Keratinocyte (primary cell): Measurements from ENCODE around the gene REPS1. TPM values are rescaled to one million over a fixed set of nuclear protein-coding genes. Genes with fewer than 3 reads are reported as not detected.
A peak's percentile ranks its signal among the peaks of the same experiment; 100 is the strongest.

ENCODE experiments used
- DNase-seq: peaks from one replicate; pipeline ENCODE4 v3.0.0-alpha.2; 2011; ENCODE audit warnings: low read depth, missing footprints, low spot score
- FAIRE-seq: peaks from 2 replicates; lab custom pipeline; 2011; peaks lifted over from hg19 to GRCh38; lab: Jason Lieb, UNC
- H2AFZ ChIP-seq: 2 replicates; pipeline ENCODE4 v1.6.0; 2012; ENCODE audit warnings: low read length, control low read depth, inconsistent platforms; ENCODE audit not compliant: control insufficient read depth
- H3K27ac ChIP-seq: 2 replicates; pipeline ENCODE4 v1.5.1; 2011; ENCODE audit warnings: low read length; ENCODE audit not compliant: control insufficient read depth, insufficient read depth
- H3K27me3 ChIP-seq: 3 replicates; pipeline ENCODE4 v1.6.0; 2011; ENCODE audit warnings: low read length; ENCODE audit not compliant: control insufficient read depth, insufficient read depth; ENCODE audit errors: extremely low read depth
- H3K36me3 ChIP-seq, 2 experiments: 2 replicates in 1 of 2; 3 replicates in 1 of 2; pipeline ENCODE4 v1.5.1; 2011; ENCODE audit warnings: low read length in 2 of 2, mild to moderate bottlenecking in 1 of 2; ENCODE audit not compliant: control insufficient read depth in 2 of 2, insufficient read depth in 2 of 2; ENCODE audit errors: extremely low read depth in 1 of 2
- H3K4me1 ChIP-seq: 3 replicates; pipeline ENCODE4 v1.5.1; 2011; ENCODE audit warnings: low read length; ENCODE audit not compliant: control insufficient read depth, insufficient read depth; ENCODE audit errors: extremely low read depth
- H3K4me2 ChIP-seq: 3 replicates; pipeline ENCODE4 v1.6.0; 2011; ENCODE audit warnings: low read depth, low read length; ENCODE audit not compliant: control insufficient read depth, insufficient read depth; ENCODE audit errors: extremely low read depth
- H3K4me3 ChIP-seq, 3 experiments: fragments of 200-600 bp in 1 of 3; sonication (generic) in 1 of 3; 2 replicates in 2 of 3; 3 replicates in 1 of 3; pipeline ENCODE4 v1.5.1; 2011 to 2016; ENCODE audit warnings: low read length in 3 of 3, mild to moderate bottlenecking in 3 of 3, control low read depth in 2 of 3, inconsistent platforms in 1 of 3, low read depth in 1 of 3, mixed read lengths in 1 of 3, mixed run types in 1 of 3, moderate library complexity in 1 of 3; ENCODE audit not compliant: control insufficient read depth in 2 of 3, insufficient read depth in 2 of 3; ENCODE audit errors: extremely low read depth in 1 of 3
- H3K79me2 ChIP-seq: 2 replicates; pipeline ENCODE4 v1.6.0; 2012; ENCODE audit warnings: low read length; ENCODE audit not compliant: control insufficient read depth, insufficient read depth
- H3K9ac ChIP-seq: 3 replicates; pipeline ENCODE4 v1.6.0; 2011; ENCODE audit warnings: low read length; ENCODE audit not compliant: control insufficient read depth, insufficient read depth; ENCODE audit errors: extremely low read depth
- H3K9me1 ChIP-seq: 3 replicates; pipeline ENCODE4 v1.6.0; 2011; ENCODE audit warnings: low read length; ENCODE audit not compliant: control insufficient read depth, insufficient read depth; ENCODE audit errors: extremely low read depth
- H3K9me3 ChIP-seq: 2 replicates; pipeline ENCODE4 v1.5.1; 2012; ENCODE audit warnings: low read depth, low read length; ENCODE audit not compliant: control insufficient read depth
- H4K20me1 ChIP-seq: 3 replicates; pipeline ENCODE4 v1.6.0; 2011; ENCODE audit warnings: low read length; ENCODE audit not compliant: control insufficient read depth, insufficient read depth; ENCODE audit errors: extremely low read depth
- EZH2 ChIP-seq: IDR thresholded peaks from one replicate; pipeline ENCODE4 v1.6.1; 2012; ENCODE audit warnings: inconsistent platforms, mild to moderate bottlenecking, low read length, moderate library complexity
- dilution Hi-C: fragments of 300-500 bp; cut with MboI; formaldehyde crosslinking; loops from one replicate; pipeline ENCODE4 v1.7.0; 2020; ENCODE audit warnings: low sequenced_read_pairs; ENCODE audit not compliant: extremely low pct_ligation_motif_present
- polyA plus RNA-seq, 5 experiments: library from polyadenylated mRNA; depleted of rRNA in 3 of 5; stranded (reverse) in 3 of 5; stranded (forward) in 1 of 5; unstranded in 1 of 5; fragments of >200 nt; gene quantifications; 1 replicate in 1 of 5; 2 replicates in 3 of 5; 3 replicates in 1 of 5; pipeline versions ENCODE4 v1.2.1 to v1.2.3, GENCODE V29; 2011 to 2012; ENCODE audit warnings: missing spikeins in 2 of 5, low read depth in 1 of 5, low replicate concordance in 1 of 5
- TF ChIP-seq, protein P1 (sequence below), 3 experiments: IDR thresholded peaks in 1 of 3; conservative IDR thresholded peaks in 1 of 3; optimal IDR thresholded peaks in 1 of 3; 2 replicates in 2 of 3; 3 replicates in 1 of 3; pipeline versions ENCODE3 to v1.5.1; 2011; ENCODE audit warnings: low read length in 3 of 3, mild to moderate bottlenecking in 3 of 3, moderate library complexity in 2 of 3, control low read depth in 1 of 3, inconsistent platforms in 1 of 3; ENCODE audit not compliant: insufficient read depth in 2 of 3; ENCODE audit errors: extremely low read depth in 1 of 3

The REPS1 gene
- polyA plus RNA-seq, 1 donor (not counting 4 experiments of a cell fraction or from before 2014, with no cell fraction given): 61.3 TPM

GRCh38 chr6:138948546-138949179 lies 39.4 kb downstream of the REPS1 start:
- Histone ChIP-seq H3K4me3 (no peak overlapping the region), H3K27ac (peak overlapping the region; percentile 38), H4K20me1 (no peaks in the 10 kb centered on the region), H3K36me3 (peaks cover 2 to 14% of the 10 kb centered on the region in 2 experiments), H3K4me2 (no peak overlapping the region), H3K9me1 (no peaks in the 10 kb centered on the region), H3K79me2 (peaks cover 73% of the 10 kb centered on the region), H3K9ac (no peak overlapping the region), H3K9me3 (no peaks in the 10 kb centered on the region), H3K27me3 (no peaks in the 10 kb centered on the region), H3K4me1 (peaks cover 28% of the 10 kb centered on the region), H2AFZ (no peak overlapping the region)
- TF ChIP-seq EZH2: no peak
- TF ChIP-seq, protein P1, sequence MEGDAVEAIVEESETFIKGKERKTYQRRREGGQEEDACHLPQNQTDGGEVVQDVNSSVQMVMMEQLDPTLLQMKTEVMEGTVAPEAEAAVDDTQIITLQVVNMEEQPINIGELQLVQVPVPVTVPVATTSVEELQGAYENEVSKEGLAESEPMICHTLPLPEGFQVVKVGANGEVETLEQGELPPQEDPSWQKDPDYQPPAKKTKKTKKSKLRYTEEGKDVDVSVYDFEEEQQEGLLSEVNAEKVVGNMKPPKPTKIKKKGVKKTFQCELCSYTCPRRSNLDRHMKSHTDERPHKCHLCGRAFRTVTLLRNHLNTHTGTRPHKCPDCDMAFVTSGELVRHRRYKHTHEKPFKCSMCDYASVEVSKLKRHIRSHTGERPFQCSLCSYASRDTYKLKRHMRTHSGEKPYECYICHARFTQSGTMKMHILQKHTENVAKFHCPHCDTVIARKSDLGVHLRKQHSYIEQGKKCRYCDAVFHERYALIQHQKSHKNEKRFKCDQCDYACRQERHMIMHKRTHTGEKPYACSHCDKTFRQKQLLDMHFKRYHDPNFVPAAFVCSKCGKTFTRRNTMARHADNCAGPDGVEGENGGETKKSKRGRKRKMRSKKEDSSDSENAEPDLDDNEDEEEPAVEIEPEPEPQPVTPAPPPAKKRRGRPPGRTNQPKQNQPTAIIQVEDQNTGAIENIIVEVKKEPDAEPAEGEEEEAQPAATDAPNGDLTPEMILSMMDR (optimal IDR thresholded peaks at IDR 0.05 in 1 of 3, IDR thresholded peaks at IDR 0.05 in 1 of 3, conservative IDR thresholded peaks at IDR 0.05 in 1 of 3; ENCODE audit: extremely low read depth in 1 of 3, insufficient read depth in 2 of 3, low read length in 3 of 3): no peak
- DNase-seq (no peak), FAIRE-seq (no peak)
- dilution Hi-C loops: no loop called here

DNA sequence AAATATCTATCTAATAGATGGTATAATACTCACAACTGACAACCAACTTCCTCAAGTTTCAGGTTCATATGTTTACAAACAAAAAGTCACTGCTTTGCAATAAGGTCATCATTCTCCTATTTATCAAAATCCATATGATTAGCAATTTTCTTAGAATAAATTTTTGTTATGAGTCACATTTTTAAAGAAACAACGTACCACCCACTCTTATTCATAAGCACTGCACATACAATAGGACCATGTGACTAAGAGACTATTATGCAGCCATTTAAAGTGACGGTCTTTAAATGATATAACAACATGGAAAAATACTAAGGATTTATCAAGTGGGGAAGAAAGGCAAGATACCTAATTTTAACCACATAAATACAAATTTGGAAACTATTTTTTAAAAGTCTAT lies 40.0 kb downstream of the REPS1 start:
- H3K36me3 ChIP-seq: peaks cover 2 to 19% of the 10 kb centered on the region in 2 experiments
- no peaks in the 10 kb centered on the region for H3K27me3 ChIP-seq
- DNase-seq (no peak), FAIRE-seq (peak; percentile 29)
- no peaks in the 10 kb centered on the region for H3K9me3 ChIP-seq
- H3K4me2 ChIP-seq: peak overlapping the region; percentile 16
- dilution Hi-C loops: no loop called here
- TF ChIP-seq EZH2: no peak
- TF ChIP-seq, protein P1 (optimal IDR thresholded peaks at IDR 0.05 in 1 of 3, IDR thresholded peaks at IDR 0.05 in 1 of 3, conservative IDR thresholded peaks at IDR 0.05 in 1 of 3; ENCODE audit: extremely low read depth in 1 of 3, insufficient read depth in 2 of 3, low read length in 3 of 3): no peak
- H3K4me3 ChIP-seq: no peak overlapping the region
- H2AFZ ChIP-seq: no peak overlapping the region
- H3K27ac ChIP-seq: peak overlapping the region; percentile 14
- H3K9me1 ChIP-seq: no peaks in the 10 kb centered on the region
- H3K4me1 ChIP-seq: peaks cover 22% of the 10 kb centered on the region
- H4K20me1 ChIP-seq: no peaks in the 10 kb centered on the region
- no peak overlapping the region for H3K9ac ChIP-seq
- H3K79me2 ChIP-seq: peaks cover 68% of the 10 kb centered on the region
